ENCODE results near the gene EMC9.

EMC9 gene

DNA sequence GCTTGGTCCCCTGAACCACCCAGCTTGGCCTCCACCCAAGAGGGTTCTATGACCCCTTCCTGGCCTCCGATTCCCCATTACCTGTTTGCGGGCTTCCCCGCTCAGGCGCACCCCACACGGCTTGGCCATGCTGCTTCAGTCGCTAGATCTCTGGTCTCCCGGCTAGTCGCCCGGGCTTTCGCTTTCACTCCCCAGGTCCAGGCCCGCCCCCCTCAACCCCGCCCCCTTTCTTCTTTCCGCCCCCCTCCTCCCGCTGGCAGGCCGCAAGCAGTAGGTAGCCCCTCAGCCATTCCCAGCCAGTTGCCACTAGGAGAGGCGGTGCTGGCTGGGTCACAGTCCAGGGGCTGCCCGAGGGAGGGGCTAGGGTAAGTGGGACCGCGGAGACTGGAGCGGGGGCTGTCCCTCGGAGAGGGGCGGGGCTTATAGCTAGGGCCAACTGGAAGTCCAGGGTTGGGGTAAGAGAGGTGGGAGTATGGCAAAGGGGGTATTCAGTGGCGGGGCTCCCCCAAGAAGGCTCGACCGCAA lies 5.1 kb upstream of the EMC9 start, which contains the start of gene PSME2:
Gene PSME2 (minus strand): TSS at position 158 of the 525 bp plus-strand sequence. CDS start 29 bp downstream, at position 129.
- Histone ChIP-seq H4K20me1 (ENCODE audit: insufficient read depth, low read length, poor library complexity, severe bottlenecking) (peaks cover 29% of the 10 kb centered on the region), H3K27me3 (ENCODE audit: insufficient read depth, low read length, poor library complexity, severe bottlenecking) (no peaks in the 10 kb centered on the region), H3K9ac (ENCODE audit: low read depth, low read length, poor library complexity, severe bottlenecking) (peak within 1 kb of the TSS; percentile 95), H3K4me1 (ENCODE audit: insufficient read depth, low read length, poor library complexity, severe bottlenecking) (peaks cover 35% of the 10 kb centered on the region), H3K9me3 (ENCODE audit: insufficient read depth, low read depth, low read length) (no peaks in the 10 kb centered on the region), H3F3A (ENCODE audit: low read depth) (0 out of 2 replicates have a peak, but pooled peaks cover 2% of the 10 kb centered on the region), H3K36me3 (ENCODE audit: insufficient read depth, low read length) (peaks cover 16% of the 10 kb centered on the region; the same call in 1 of the 2 replicates), H3K4me3 (ENCODE audit: low read length, poor library complexity, severe bottlenecking) (peak within 1 kb of the TSS; percentile 100), H3K4me2 (ENCODE audit: low read depth, low read length, poor library complexity, severe bottlenecking) (peak within 1 kb of the TSS; percentile 100), H3K79me2 (ENCODE audit: insufficient read depth, low read length) (peaks cover 74% of the 10 kb centered on the region), H2AFZ (ENCODE audit: low read length) (peak within 1 kb of the TSS; percentile 94), H3K9me2 (replicated peaks; ENCODE audit: low read depth, low read length) (no peaks in the 10 kb centered on the region)
- TF ChIP-seq CTCF (conservative IDR thresholded peaks at IDR 0.05; ENCODE audit: low read length) (no peak), EZH2phosphoT487 (IDR thresholded peaks at IDR 0.05; ENCODE audit: borderline replicate concordance) (no peak)

GRCh38 chr14:24145690-24146452 lies 4.5 kb upstream of the EMC9 start:
- H3K9me3 ChIP-seq (ENCODE audit: insufficient read depth, low read depth, low read length): no peaks in the 10 kb centered on the region
- H3K4me1 ChIP-seq (ENCODE audit: insufficient read depth, low read length, poor library complexity, severe bottlenecking): peaks cover 35% of the 10 kb centered on the region
- H4K20me1 ChIP-seq (ENCODE audit: insufficient read depth, low read length, poor library complexity, severe bottlenecking): peaks cover 29% of the 10 kb centered on the region
- H3K9ac ChIP-seq (ENCODE audit: low read depth, low read length, poor library complexity, severe bottlenecking): peak overlapping the region; percentile 95
- H2AFZ ChIP-seq (ENCODE audit: low read length): 0 out of 2 replicates have a peak overlapping the region, but pooled peaks have one; percentile 94
- H3K9me2 ChIP-seq (replicated peaks; ENCODE audit: low read depth, low read length): no peaks in the 10 kb centered on the region
- H3K27me3 ChIP-seq (ENCODE audit: insufficient read depth, low read length, poor library complexity, severe bottlenecking): no peaks in the 10 kb centered on the region
- peak overlapping the region; percentile 100 for H3K4me2 ChIP-seq (ENCODE audit: low read depth, low read length, poor library complexity, severe bottlenecking)
- TF ChIP-seq EZH2phosphoT487 (IDR thresholded peaks at IDR 0.05; ENCODE audit: borderline replicate concordance) (no peak), CTCF (conservative IDR thresholded peaks at IDR 0.05; ENCODE audit: low read length) (no peak)
- peaks cover 10% of the 10 kb centered on the region; the same call in 1 of the 2 replicates for H3K36me3 ChIP-seq (ENCODE audit: insufficient read depth, low read length)
- 0 out of 2 replicates have a peak, but pooled peaks cover 2% of the 10 kb centered on the region for H3F3A ChIP-seq (ENCODE audit: low read depth)
- peak overlapping the region; percentile 100 for H3K4me3 ChIP-seq (ENCODE audit: low read length, poor library complexity, severe bottlenecking)
- peaks cover 73% of the 10 kb centered on the region for H3K79me2 ChIP-seq (ENCODE audit: insufficient read depth, low read length)

GRCh38 chr14:24145219-24145618 lies 3.8 kb upstream of the EMC9 start:
- H4K20me1 ChIP-seq (ENCODE audit: insufficient read depth, low read length, poor library complexity, severe bottlenecking): peaks cover 29% of the 10 kb centered on the region
- peaks cover 73% of the 10 kb centered on the region for H3K79me2 ChIP-seq (ENCODE audit: insufficient read depth, low read length)
- H3K9me2 ChIP-seq (replicated peaks; ENCODE audit: low read depth, low read length): no peaks in the 10 kb centered on the region
- TF ChIP-seq EZH2phosphoT487 (IDR thresholded peaks at IDR 0.05; ENCODE audit: borderline replicate concordance): no peak
- no peak for TF ChIP-seq CTCF (conservative IDR thresholded peaks at IDR 0.05; ENCODE audit: low read length)
- peak overlapping the region; percentile 95 for H3K9ac ChIP-seq (ENCODE audit: low read depth, low read length, poor library complexity, severe bottlenecking)
- H3K4me3 ChIP-seq (ENCODE audit: low read length, poor library complexity, severe bottlenecking): peak overlapping the region; percentile 100
- no peak overlapping the region for H2AFZ ChIP-seq (ENCODE audit: low read length)
- 0 out of 2 replicates have a peak, but pooled peaks cover 2% of the 10 kb centered on the region for H3F3A ChIP-seq (ENCODE audit: low read depth)
- H3K27me3 ChIP-seq (ENCODE audit: insufficient read depth, low read length, poor library complexity, severe bottlenecking): no peaks in the 10 kb centered on the region
- H3K4me2 ChIP-seq (ENCODE audit: low read depth, low read length, poor library complexity, severe bottlenecking): peak overlapping the region; percentile 100
- H3K4me1 ChIP-seq (ENCODE audit: insufficient read depth, low read length, poor library complexity, severe bottlenecking): peaks cover 35% of the 10 kb centered on the region
- H3K9me3 ChIP-seq (ENCODE audit: insufficient read depth, low read depth, low read length): no peaks in the 10 kb centered on the region
- H3K36me3 ChIP-seq (ENCODE audit: insufficient read depth, low read length): peaks cover 8% of the 10 kb centered on the region; the same call in 1 of the 2 replicates
